ENCODE data around the gene CPEB4.

CPEB4 gene

DNA sequence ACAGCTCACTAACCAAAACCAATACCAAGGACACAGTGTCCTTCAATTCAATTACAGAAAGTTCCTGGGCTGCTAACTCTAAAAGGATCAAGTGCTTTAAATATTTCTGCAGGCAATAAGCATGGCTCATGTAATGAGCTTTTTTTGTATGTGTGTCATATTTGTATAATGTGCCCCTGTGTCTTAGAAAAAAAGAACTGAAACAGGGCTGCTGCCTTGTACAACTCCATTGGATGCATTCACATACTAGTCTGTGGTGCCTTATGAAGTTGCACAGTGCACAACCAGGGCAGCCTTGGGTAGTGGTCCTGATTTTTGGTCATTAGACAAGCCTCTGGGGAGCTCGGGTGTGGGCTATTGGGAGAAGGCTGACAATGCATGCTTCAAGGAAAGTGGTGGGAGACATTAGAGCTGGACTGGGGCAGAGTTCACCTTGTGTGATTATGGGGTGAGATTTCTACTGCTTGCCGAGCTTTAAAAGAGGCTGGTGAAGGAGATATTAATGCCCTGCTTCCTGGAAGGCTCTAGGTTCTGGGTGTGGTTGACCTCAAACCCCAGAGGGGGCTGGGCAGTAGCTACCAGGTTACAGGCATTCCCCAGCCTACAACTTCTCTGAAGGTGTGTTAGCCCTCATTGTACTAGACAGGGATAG is 3.6 kb upstream of the CPEB4 start:
- no peak for DNase-seq (ENCODE audit: low spot score)

DNA sequence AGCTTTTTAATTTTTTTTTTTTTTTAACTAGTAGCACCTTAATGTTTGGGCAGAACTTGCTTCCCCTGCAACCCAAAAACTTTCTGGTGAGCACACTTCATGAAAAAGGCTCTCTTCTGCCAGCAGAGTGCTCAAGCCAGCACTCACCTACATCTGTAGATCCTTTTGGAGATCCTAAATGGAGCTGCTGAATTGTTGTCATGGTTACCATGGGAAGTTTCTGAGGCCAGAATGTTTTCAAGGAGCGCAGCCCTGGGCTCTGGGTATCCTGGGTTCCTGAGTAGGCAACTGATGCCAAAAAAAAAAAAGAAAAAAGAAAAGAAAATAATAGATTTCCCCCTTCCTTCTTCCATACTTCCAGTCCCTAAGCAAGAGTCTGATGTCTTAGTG is 3.1 kb upstream of the CPEB4 start:
- DNase-seq (ENCODE audit: low spot score) = no peak

DNA sequence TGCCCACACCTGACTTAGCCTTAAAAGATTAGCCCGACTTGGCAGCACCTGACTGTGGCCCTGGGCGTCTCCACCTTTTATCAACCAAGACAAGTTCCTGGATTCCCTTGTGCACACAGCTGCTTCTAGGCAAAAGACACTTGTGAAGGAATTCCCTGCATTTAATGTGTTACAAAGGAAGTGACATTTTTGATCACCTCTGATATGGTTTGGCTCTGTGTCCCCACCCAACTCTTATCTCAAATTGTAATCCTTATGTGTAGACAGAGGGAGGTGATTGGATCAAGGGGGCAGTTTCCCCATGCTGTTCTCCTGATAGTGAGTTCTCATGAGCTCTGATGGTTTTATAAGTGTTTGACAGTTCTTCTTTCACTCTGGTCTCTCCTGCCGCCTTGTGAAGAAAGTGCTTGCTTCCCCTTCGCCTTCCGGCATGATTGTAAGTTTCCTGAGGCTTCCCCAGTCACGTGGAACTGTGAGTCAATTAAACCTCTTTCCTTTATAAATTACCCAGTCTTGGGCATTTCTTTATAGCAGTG is 2.6 kb upstream of the CPEB4 start:
- DNase-seq (ENCODE audit: low spot score) = no peak

DNA sequence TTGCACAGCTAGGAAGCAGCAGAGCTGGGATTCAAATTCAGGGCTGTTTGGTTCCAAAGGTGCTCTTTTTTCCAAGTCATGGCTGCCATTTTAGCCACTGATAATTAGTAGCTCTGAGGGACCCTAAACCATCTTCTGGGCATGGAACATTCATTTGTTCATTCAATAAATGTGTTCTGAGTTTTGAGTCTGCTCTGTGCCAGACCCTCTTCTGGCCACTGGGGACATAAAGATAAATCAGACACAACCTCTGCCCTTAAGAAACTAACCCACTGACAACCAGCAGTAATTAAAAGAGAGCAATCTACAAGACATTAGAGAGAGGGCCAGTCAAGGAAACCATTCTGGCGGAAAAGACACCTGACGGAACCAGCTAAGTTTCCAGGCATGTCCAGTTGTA is 2.0 kb upstream of the CPEB4 start:
- no peak for DNase-seq (ENCODE audit: low spot score)

DNA sequence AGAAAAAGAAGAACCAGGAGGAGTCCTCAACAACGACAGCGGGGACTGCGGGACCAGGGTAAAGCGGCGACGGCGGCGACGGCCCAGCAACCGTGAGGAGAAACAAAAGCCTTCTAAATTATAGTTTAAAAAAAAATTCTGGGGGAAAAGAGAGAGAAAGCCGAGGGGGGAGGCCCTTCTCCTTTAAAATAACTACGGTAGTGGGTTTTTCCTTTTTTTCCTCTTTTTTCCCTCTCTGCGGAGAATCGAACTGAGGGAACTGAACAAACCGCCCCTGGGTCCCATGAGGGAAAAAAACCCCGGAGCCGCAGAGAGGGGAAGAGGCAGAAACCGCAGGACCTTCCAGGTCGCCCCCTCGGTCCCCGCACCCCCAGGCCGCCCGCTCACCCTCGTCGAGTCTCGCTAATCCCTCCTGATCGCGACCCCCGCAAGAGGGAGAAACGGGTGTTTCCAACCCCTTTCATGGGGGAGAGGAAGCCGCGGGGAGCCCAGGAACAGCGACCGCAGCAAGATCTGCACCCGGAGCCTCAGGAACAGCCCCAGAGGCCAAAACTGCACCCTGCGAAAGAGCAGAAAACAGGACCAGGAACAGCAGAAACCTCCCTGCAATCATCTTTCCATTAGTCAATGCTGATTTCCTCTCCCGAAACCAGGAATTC is 453 bp downstream of the CPEB4 start:
- no peak for DNase-seq (ENCODE audit: low spot score)

DNA sequence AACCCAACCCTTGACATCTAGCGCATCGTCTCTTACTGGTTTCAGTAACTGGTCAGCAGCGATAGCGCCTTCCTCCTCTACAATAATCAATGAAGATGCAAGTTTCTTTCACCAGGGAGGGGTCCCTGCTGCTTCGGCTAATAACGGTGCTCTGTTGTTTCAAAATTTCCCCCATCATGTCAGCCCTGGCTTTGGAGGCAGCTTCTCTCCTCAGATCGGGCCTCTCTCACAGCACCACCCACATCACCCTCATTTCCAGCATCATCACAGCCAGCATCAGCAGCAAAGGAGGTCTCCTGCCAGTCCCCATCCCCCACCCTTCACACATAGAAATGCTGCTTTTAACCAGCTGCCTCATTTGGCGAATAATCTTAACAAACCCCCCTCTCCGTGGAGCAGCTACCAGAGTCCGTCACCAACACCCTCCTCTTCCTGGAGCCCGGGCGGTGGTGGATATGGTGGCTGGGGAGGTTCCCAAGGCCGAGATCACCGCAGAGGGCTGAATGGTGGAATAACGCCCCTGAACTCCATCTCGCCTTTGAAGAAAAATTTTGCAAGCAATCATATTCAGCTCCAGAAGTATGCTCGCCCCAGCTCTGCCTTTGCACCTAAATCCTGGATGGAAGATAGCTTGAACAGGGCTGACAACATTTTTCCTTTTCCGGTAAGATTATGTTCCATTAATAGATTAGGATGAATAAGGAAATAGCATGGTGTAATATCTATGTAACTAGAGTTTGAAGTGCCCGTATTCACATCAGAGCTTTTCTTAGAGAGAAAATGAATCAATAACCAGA is 2.2 kb downstream of the CPEB4 start:
- no peak for DNase-seq (ENCODE audit: low spot score)

DNA sequence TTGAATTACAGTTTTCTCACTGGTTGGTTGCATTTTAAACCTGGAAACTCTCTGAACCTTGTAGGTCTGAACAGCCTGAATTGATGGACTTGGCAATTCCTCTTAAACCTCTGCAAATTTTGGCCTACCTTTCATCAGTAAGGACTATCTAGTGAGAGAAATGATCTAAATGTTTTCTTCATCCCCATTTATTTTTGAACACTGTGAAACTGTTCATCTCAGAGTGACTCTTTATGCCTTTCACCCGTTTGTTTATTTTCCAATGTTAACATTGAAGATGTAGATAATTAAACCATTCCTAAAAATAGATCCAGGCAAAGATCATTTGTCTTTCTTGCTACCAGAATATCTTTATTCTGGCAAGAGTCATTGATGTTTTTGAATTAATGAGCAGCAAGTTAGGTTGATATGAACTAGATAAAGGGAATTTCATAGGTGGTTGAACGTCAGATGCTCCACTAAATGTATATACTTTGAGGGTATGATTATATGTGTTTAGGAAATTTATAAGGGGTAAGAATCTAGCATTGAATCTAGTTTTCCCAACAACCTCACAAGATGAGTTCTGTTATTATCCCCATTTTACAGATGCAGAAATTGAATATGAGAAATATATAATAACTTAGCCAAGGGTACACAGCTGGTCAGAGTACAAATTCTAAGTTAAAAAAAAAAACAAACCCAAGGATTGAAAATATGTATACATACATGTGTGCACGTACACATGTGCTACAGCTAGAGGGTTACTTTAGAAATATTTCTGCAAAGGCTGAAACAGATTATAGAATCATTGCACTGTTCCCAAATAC is 3.4 kb downstream of the CPEB4 start:
- DNase-seq (ENCODE audit: low spot score) = no peak

DNA sequence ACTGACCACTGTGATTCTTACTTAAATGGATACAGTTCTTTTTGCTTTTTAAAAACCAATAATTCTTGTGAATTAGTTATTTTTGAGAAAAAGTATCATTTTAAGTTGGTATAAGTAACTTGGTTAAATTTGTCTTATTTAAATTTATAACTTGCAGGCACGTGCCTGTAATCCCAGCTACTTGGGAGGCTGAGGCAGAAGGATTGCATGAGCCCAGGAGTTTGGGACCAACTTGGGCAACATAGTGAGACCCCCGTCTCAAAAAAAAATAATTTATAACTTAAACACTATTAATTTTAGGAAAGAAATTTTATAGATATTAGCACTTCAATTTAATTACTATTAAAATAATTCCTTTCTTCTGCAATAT is 5.0 kb downstream of the CPEB4 start:
- no peak for DNase-seq (ENCODE audit: low spot score)

DNA sequence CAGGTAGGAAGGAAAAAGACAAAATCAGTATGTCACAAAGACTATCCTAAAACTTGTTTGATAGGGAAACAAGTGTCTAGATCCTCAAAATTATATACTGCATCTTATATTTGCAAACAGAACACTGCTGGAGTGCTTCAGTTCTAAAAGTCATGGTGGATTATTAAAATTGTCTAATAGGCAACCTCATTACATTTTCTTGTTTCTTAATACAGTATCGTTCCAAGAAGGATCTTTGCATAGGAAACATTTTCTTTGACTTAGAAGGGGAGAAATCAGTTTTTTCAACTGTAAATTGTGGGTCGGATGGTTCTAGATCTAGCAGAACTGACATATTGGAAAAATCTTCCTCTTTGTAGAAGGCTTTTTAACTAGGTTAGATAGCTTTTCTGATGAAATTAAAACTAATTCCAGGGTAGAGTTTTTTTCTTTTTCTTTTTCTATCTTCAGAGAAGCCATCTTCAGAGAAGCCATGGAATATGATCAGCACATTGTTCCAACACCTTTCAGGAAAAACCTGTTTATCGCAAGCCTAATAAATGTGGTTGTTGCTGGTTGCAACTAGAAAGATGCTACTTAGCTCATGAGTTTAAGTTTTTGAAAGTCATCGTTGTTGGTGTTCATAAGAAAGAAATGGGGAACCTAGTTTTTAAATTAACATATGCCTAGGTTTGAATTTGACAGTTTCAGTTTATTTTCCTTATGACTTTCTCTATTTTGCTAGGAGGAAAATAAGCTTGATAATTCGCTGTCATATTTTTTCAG is 7.4 kb downstream of the CPEB4 start:
- DNase-seq (ENCODE audit: low spot score) = no peak

DNA sequence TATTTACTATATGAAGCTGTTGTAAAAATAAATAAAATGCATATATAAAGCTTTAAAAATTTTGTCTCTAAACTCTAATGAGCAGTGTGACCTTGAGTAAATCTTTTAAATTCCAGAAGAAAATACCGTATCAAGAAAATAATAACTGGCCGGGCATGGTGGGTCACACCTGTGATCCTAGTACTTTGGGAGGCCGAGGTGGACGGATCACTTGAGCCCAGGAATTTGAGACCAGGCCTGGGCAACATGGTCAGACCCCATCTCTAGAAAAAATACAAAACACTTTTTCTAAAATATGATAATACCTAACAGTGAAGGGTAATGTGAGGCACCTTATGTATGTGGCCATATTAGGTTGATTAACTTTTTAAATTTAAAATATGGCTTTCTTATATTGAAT is 8.5 kb downstream of the CPEB4 start:
- no peak for DNase-seq (ENCODE audit: low spot score)

DNA sequence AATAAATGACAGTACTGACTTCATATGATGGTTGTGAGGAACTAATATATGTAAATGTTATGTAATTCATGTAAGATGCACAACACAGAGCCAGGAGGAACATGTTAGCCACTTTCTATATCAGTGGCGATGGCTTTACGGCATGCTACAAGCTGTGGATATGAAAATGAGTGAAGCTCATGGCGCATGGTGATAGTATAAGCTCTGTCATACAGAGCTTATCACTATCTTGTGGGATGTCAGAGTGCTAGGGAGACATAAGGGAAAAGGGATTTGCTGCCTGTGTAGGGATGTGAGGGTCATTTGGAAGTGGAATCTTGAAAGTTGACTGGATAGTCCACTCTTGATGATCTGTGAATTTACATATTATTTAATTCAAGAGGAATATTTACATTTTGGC is 13.6 kb downstream of the CPEB4 start:
- no peak for DNase-seq (ENCODE audit: low spot score)

DNA sequence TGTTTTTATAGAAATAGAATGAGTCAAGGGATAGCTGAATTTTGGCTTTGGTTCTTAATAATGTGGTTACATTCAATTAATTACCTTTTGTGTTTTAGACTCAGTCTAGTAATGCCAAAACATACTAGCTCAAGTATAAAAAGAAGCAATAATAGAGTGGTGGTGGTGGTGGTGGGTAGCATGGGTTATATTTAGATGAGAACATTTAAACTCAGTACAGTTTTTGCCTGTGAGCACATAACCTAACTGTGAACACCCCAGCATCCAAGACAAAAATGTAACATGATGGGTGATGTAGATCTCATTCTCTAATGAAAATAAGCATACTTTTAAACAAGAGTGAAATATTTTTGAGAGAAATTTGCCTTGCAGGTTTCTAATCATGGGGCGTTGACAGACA is 14.2 kb downstream of the CPEB4 start:
- no peak for DNase-seq (ENCODE audit: low spot score)

DNA sequence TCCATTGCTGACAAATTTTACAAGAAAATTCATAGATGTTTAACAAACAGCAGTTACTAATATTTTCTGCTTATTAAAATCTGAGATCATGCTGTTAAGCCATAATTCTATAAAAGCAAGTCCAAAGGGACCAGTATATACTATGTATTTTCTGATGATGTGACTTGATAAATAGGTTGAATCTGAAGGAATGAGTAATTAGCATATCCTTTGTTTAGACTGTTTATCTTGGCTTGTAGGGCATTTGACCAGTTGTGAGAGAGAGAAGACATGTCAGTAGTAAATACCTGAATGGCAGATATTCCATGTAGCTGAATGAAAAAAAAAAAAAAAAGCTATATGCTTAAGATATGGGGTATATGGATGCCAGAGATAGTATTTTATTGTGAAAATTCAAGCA is 14.6 kb downstream of the CPEB4 start:
- DNase-seq (ENCODE audit: low spot score) = no peak

DNA sequence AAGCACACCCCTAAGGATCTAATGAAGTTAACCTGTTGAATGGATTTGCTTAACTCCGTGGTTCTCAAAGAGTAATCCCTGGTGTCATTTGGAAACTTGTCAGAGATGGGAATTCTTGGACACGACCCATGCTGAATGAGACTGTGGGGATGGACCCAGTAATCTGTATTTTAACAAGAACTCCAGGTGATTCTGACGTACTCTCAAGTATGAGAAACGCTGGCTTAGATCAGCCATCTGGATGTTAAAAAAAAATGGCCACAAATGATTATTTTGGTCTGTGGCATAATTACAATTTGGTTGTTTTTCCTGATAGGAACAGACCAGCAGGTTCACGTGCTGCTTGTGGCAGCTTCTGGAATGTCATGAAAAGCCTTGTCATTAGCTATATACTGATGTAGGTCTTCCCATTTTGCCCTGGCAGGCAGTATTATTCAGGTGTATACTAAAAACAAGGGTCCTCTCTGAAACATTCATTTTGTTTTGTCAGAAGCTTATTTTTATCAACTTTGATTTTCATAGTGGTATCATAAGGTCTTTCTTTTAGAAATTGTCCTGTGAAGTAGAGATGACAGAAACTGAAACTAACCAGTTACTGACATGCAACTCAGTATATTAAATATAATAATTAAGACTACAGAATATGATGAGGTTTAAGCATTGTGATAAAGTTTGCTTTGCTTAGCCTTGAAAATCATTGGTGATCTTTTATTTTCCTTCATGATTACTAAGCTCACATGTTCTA is 15.4 kb downstream of the CPEB4 start:
- DNase-seq (ENCODE audit: low spot score) = no peak

DNA sequence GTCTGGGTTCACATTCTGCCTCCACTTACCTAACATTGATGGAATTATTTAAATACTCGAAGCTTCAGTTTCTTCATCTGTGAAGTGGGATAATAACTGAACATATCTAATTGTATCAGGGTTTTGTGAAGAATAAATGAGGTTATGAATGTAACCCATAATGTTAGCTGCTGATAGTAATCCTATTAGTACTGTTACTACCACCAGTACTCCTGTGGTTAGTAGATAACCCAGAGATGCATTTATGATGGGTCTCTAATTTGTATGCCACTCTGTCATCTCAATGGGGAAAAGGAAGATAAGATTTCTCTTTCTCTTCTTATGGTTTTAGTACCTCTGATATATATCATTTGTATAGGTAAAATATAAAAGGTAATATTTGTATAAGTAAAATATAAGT is 16.0 kb downstream of the CPEB4 start:
- DNase-seq (ENCODE audit: low spot score) = no peak

DNA sequence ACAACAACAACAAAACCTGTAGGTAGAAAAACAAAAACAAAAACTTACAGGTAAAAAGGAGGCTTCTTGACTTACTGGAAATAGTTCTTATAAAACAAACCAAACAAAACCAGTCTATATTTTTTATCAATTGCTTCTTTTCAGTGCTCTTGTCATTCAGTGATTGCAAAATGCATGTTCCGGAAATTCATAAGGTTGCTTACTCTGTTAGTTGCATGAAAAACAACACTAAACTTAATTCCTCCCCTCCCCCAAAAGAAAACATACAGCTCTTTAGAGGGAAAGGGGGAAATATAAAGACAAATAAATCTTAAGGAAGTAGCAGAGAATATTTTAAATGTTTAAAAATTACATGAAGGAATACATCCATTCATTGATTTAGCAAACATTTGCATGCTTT is 19.1 kb downstream of the CPEB4 start:
- no peak for DNase-seq (ENCODE audit: low spot score)

DNA sequence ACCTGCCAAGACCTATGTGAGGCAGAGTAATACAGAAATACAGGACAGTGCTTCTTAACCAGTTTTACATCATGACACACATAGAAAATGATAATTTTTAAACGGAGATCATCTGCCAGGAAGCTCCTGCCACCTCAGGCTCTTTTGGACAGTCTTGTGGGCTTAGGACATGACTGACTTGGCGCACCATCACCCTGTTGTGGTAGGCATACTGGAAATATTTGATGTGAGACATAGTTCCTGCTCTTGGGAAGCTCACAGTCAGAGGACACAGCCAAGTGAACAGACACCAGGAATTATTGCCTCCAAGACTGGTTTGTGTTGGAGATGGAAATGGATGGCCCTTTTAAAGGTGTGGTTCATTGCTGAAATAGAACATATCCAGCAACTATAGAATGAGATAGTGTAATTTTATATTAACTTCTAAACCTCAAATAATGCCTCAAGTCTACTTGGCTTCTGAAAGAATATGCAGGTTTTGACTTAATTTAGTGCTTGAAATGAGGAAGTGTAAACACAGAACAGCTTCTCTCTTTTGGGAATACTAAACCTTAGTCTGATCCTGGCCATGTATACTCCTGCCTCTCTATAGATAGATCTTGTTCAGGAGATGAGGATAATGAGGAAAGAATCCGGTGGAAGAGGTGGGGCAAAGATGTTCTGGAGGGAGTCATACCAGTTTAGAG is 19.7 kb downstream of the CPEB4 start:
- no peak for DNase-seq (ENCODE audit: low spot score)

DNA sequence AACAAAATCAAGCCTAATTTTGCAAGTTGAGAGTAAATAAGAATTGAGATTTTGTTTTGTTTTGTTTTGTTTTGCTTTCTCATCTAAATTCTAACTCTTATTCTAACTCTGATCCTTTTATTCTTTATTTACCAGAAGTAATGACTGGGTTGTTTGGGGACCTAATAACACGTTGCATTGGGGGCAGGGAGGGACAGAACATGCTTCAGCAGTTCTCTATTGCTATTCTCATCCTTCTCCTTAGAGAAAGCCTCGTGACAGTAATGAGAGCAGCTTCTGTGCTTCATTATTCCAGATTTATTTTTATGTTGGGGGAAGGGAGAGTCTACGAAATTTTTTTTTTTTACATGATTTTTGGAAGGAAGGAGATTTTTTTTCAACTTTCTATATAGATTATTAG is 21.1 kb downstream of the CPEB4 start:
- peak; percentile 63 for DNase-seq (ENCODE audit: low spot score)

DNA sequence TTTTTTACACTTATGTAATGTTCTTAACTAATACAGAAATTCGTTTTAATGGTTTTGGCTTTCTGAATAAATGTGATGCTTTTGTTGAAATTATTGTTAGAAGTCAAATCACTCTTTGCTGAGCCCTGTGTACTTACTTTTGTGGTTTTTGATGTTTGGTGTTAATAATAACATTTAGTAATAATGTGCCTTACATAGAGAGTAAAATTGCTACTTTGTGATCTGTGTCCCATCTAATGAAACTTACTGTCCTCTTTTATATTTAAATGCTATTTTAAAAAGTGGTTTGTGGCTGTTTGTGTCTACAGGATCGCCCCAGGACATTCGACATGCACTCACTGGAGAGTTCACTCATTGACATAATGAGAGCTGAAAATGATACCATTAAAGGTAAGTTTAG is 22.1 kb downstream of the CPEB4 start:
- no peak for DNase-seq (ENCODE audit: low spot score)

DNA sequence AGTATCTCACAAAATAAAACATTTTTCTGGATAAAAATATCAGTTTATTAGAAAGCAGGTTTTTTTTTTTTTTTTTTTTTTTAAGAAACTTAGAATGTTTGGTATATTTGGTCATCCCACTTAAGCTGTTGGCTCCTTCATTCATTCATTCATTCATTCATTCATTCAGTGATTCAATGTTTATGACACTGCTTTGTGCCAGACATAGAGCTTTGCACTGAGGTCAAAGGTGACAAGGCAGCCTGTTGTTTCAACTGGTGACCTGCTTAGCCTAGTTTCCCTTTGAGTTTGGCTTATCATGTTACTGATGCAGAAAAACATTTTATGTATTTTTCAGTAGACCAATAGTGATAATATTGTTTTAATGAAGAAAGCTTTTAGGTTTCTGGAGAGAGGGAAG is 23.5 kb downstream of the CPEB4 start:
- DNase-seq (ENCODE audit: low spot score) = no peak
